ENCODE results near the gene NBL1.

Gene NBL1

DNA sequence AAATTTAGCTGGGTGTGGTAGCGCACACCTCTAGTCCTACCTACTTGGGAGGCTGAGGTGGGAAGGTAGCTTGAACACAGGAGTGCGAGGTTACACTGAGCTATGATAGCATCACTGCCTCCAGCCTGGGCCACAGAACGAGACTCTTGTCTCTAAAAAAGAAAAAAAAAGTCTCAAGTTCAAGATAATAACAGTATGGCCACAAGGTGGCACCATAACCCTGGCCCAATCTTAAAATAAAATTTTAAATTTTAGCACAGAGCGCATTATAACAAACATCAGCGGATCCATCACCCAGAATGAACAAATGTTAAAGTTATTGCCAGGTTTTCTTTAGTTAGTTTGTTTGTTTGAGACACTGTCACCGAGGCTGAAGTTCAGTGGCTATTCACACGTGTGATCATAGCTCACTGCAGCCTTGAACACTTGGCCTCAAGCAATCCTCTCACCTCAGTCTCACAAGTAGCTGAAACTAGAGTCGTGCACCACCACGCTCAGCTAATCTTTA, 17.7 kb downstream of the NBL1 start:
- Histone ChIP-seq H3K27me3 (ENCODE audit: control insufficient read depth, low read length) (peaks cover 23% of the 10 kb centered on the region), H3K4me3 (ENCODE audit: low read length) (no peak overlapping the region)
- TF ChIP-seq, protein P1, sequence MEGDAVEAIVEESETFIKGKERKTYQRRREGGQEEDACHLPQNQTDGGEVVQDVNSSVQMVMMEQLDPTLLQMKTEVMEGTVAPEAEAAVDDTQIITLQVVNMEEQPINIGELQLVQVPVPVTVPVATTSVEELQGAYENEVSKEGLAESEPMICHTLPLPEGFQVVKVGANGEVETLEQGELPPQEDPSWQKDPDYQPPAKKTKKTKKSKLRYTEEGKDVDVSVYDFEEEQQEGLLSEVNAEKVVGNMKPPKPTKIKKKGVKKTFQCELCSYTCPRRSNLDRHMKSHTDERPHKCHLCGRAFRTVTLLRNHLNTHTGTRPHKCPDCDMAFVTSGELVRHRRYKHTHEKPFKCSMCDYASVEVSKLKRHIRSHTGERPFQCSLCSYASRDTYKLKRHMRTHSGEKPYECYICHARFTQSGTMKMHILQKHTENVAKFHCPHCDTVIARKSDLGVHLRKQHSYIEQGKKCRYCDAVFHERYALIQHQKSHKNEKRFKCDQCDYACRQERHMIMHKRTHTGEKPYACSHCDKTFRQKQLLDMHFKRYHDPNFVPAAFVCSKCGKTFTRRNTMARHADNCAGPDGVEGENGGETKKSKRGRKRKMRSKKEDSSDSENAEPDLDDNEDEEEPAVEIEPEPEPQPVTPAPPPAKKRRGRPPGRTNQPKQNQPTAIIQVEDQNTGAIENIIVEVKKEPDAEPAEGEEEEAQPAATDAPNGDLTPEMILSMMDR (IDR thresholded peaks at IDR 0.05; ENCODE audit: low read depth, low read length, poor library complexity, severe bottlenecking), result peak; percentile 68
- TF ChIP-seq EZH2phosphoT487 (IDR thresholded peaks at IDR 0.05; ENCODE audit: borderline replicate concordance, low read length), result no peak

DNA sequence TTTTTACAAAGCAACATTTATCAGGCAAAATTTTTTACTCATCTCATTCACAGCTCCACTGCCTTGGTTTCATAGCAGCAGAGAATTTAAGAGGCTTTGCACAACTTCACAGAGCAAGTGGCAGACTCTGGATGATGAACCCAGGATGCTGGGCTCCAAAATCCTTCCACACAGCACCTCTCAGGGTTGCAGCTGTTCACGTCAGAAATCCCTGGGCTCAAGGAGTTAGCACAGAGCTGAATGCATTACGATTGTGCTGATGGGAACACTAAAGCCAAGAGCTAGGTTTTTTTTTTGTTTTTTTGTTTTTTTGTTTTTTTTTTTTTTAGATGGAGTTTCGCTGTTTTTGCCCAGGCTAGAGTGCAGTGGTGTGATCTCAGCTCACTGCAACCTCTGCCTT, 18.2 kb downstream of the NBL1 start:
- no peak overlapping the region for H3K27ac ChIP-seq (ENCODE audit: low read depth, low read length)
- H3K27me3 ChIP-seq (ENCODE audit: control insufficient read depth, low read length), result peaks cover 27% of the 10 kb centered on the region
- no peaks in the 10 kb centered on the region for H3K9me2 ChIP-seq (replicated peaks; ENCODE audit: control insufficient read depth, low read length)
- H3K4me2 ChIP-seq (ENCODE audit: low read length), result no peak overlapping the region
- no peak overlapping the region for H3K4me3 ChIP-seq (ENCODE audit: low read length)
- H3K9me3 ChIP-seq (ENCODE audit: control insufficient read depth, insufficient read depth, low read length), result no peaks in the 10 kb centered on the region
- no peaks in the 10 kb centered on the region for H4K20me1 ChIP-seq (ENCODE audit: control insufficient read depth, insufficient read depth, low read depth, low read length)
- peaks cover 3% of the 10 kb centered on the region; the same call in 1 of the 2 replicates for H3K4me1 ChIP-seq (ENCODE audit: control insufficient read depth, low read length)
- H3K79me2 ChIP-seq (ENCODE audit: control insufficient read depth, low read length), result no peaks in the 10 kb centered on the region
- TF ChIP-seq, protein P1 (IDR thresholded peaks at IDR 0.05; ENCODE audit: low read depth, low read length, poor library complexity, severe bottlenecking), result no peak
- TF ChIP-seq EZH2phosphoT487 (IDR thresholded peaks at IDR 0.05; ENCODE audit: borderline replicate concordance, low read length), result no peak
- H3K36me3 ChIP-seq (ENCODE audit: control insufficient read depth, low read length), result no peaks in the 10 kb centered on the region
- H3F3A ChIP-seq (ENCODE audit: control insufficient read depth, insufficient read depth), result peaks cover 4% of the 10 kb centered on the region; the same call in 1 of the 2 replicates

More for the DNA sequence above, 17.7 kb downstream of the NBL1 start:
- no peaks in the 10 kb centered on the region for H3K36me3 ChIP-seq (ENCODE audit: control insufficient read depth, low read length)
- no peaks in the 10 kb centered on the region for H3K79me2 ChIP-seq (ENCODE audit: control insufficient read depth, low read length)
- H3K4me2 ChIP-seq (ENCODE audit: low read length), result no peak overlapping the region
- H3K9me2 ChIP-seq (replicated peaks; ENCODE audit: control insufficient read depth, low read length), result no peaks in the 10 kb centered on the region
- H3K27ac ChIP-seq (ENCODE audit: low read depth, low read length), result no peak overlapping the region
- no peaks in the 10 kb centered on the region for H3K9me3 ChIP-seq (ENCODE audit: control insufficient read depth, insufficient read depth, low read length)
- peaks cover 4% of the 10 kb centered on the region; the same call in 1 of the 2 replicates for H3F3A ChIP-seq (ENCODE audit: control insufficient read depth, insufficient read depth)
- H4K20me1 ChIP-seq (ENCODE audit: control insufficient read depth, insufficient read depth, low read depth, low read length), result no peaks in the 10 kb centered on the region
- H3K4me1 ChIP-seq (ENCODE audit: control insufficient read depth, low read length), result peaks cover 3% of the 10 kb centered on the region; the same call in 1 of the 2 replicates

DNA sequence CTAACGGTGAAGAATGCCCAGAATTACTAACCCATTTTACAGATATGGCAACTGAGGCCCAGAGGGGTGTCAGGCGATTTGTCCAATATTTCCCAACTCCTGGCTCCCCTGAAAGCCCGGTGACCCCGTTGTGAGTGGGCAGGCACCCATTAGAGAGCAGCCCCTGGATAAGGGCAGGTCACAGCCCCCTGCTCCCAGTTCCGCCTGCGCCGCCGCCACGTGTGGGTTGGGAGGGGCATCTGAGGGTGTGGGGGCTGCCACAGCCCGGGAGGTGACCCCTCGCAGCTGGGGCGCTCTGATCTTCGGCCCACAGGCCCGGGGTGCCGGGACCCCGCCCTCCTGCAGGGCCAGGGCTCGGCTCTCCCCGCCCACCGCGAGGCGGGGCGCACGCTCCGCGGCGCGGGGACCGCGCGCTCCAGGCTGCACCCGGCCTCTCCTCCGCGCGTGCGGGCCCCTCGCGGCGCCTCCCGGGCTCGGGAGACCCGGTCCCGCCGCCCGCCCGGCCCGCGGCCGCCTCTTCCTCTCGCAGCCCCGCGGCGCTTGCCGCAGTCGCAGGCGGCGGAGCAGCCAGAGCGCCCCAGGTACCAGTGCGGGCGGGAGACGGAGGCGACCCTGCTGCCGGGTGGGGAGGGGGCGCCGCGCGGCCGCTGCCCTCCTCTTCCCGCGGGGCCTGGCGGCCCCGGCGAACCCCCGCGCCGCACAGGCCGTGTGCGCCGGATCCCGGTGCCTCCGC, 20.5 kb downstream of the NBL1 start, which contains the start of gene HTR6:
HTR6 (plus strand) TSS at position 423 of the 733 bp plus-strand sequence. CDS start 879 bp downstream, outside the sequence.
- no peaks in the 10 kb centered on the region for H3K9me2 ChIP-seq (replicated peaks; ENCODE audit: control insufficient read depth, low read length)
- peaks cover 27% of the 10 kb centered on the region for H3K27me3 ChIP-seq (ENCODE audit: control insufficient read depth, low read length)
- no peaks in the 10 kb centered on the region for H4K20me1 ChIP-seq (ENCODE audit: control insufficient read depth, insufficient read depth, low read depth, low read length)
- H3K9me3 ChIP-seq (ENCODE audit: control insufficient read depth, insufficient read depth, low read length), result no peaks in the 10 kb centered on the region
- H3K79me2 ChIP-seq (ENCODE audit: control insufficient read depth, low read length), result no peaks in the 10 kb centered on the region
- no peak within 1 kb of the TSS for H3K27ac ChIP-seq (ENCODE audit: low read depth, low read length)
- TF ChIP-seq EZH2phosphoT487 (IDR thresholded peaks at IDR 0.05; ENCODE audit: borderline replicate concordance, low read length), result no peak
- TF ChIP-seq, protein P1 (IDR thresholded peaks at IDR 0.05; ENCODE audit: low read depth, low read length, poor library complexity, severe bottlenecking), result no peak
- no peaks in the 10 kb centered on the region for H3K36me3 ChIP-seq (ENCODE audit: control insufficient read depth, low read length)
- peaks cover 4% of the 10 kb centered on the region; the same call in 1 of the 2 replicates for H3F3A ChIP-seq (ENCODE audit: control insufficient read depth, insufficient read depth)
- no peak within 1 kb of the TSS for H3K4me2 ChIP-seq (ENCODE audit: low read length)
- peaks cover under 1% of the 10 kb centered on the region; the same call in 1 of the 2 replicates for H3K4me1 ChIP-seq (ENCODE audit: control insufficient read depth, low read length)
- no peak within 1 kb of the TSS for H3K4me3 ChIP-seq (ENCODE audit: low read length)

Data from DOHH2 (cell line).